ENCODE results near the gene VTCN1.
A peak's percentile ranks its signal among the peaks of the same experiment; 100 is the strongest.
"Not testable (repeated sequence)": the region's sequence is repeated elsewhere in the genome, so short reads cannot be mapped to it uniquely, and the experiment has no call there.

Gene VTCN1

GRCh38 chr1:117110774-117111173 is 100.0 kb downstream of the VTCN1 start:
- peaks cover 82% of the 10 kb centered on the region for H3K36me3 Mint-ChIP-seq (ENCODE audit: low read depth)
- peak overlapping the region; percentile 50 for H3K27ac Mint-ChIP-seq

GRCh38 chr1:117107364-117107763 is 103.4 kb downstream of the VTCN1 start:
- H3K27me3 Mint-ChIP-seq (ENCODE audit: low read depth, poor library complexity): peaks cover 2% of the 10 kb centered on the region
- H3K36me3 Mint-ChIP-seq (ENCODE audit: low read depth): peaks cover 82% of the 10 kb centered on the region
- no peak overlapping the region for H3K27ac Mint-ChIP-seq
- no peaks in the 10 kb centered on the region for H3K4me1 Mint-ChIP-seq
- no peak overlapping the region for H3K4me3 Mint-ChIP-seq
- DNase-seq: no peak
- H3K9me3 Mint-ChIP-seq: no peaks in the 10 kb centered on the region
- no peak for TF ChIP-seq CTCF (IDR thresholded peaks at IDR 0.05)

More at GRCh38 chr1:117110774-117111173, 100.0 kb downstream of the VTCN1 start:
- no peak for DNase-seq
- H3K9me3 Mint-ChIP-seq: no peaks in the 10 kb centered on the region
- no peak for TF ChIP-seq CTCF (IDR thresholded peaks at IDR 0.05)
- peaks cover 2% of the 10 kb centered on the region for H3K27me3 Mint-ChIP-seq (ENCODE audit: low read depth, poor library complexity)
- no peaks in the 10 kb centered on the region for H3K4me1 Mint-ChIP-seq
- no peak overlapping the region for H3K4me3 Mint-ChIP-seq

- Mint-ChIP-seq H3K4me1 (no peaks in the 10 kb centered on the region), H3K27ac (peak overlapping the region; percentile 85), H3K27me3 (ENCODE audit: low read depth, poor library complexity) (peaks cover 2% of the 10 kb centered on the region), H3K9me3 (no peaks in the 10 kb centered on the region), H3K4me3 (no peak overlapping the region), H3K36me3 (ENCODE audit: low read depth) (peaks cover 83% of the 10 kb centered on the region)
- no peak for TF ChIP-seq CTCF (IDR thresholded peaks at IDR 0.05)
- DNase-seq: no peak
Observed at GRCh38 chr1:117106478-117106877, 104.2 kb downstream of the VTCN1 start.

GRCh38 chr1:117105722-117106121 is 105.0 kb downstream of the VTCN1 start:
- no peak overlapping the region for H3K4me3 Mint-ChIP-seq
- H3K4me1 Mint-ChIP-seq: no peaks in the 10 kb centered on the region
- H3K27ac Mint-ChIP-seq: peak overlapping the region; percentile 85
- TF ChIP-seq CTCF (IDR thresholded peaks at IDR 0.05): no peak
- DNase-seq: no peak
- no peaks in the 10 kb centered on the region for H3K9me3 Mint-ChIP-seq
- peaks cover 83% of the 10 kb centered on the region for H3K36me3 Mint-ChIP-seq (ENCODE audit: low read depth)
- peaks cover 2% of the 10 kb centered on the region for H3K27me3 Mint-ChIP-seq (ENCODE audit: low read depth, poor library complexity)

- Mint-ChIP-seq H3K4me3 (no peak overlapping the region), H3K9me3 (no peaks in the 10 kb centered on the region), H3K27me3 (ENCODE audit: low read depth, poor library complexity) (peaks cover 2% of the 10 kb centered on the region), H3K4me1 (no peaks in the 10 kb centered on the region), H3K36me3 (ENCODE audit: low read depth) (peaks cover 87% of the 10 kb centered on the region), H3K27ac (no peak overlapping the region)
- no peak for TF ChIP-seq CTCF (IDR thresholded peaks at IDR 0.05)
- DNase-seq: no peak
Observed at GRCh38 chr1:117104986-117105385, 105.7 kb downstream of the VTCN1 start.

- not testable (repeated sequence) for H3K9me3 Mint-ChIP-seq; H3K4me3 Mint-ChIP-seq; H3K27ac Mint-ChIP-seq; H3K27me3 Mint-ChIP-seq (ENCODE audit: low read depth, poor library complexity); DNase-seq; H3K4me1 Mint-ChIP-seq
- peaks cover 81% of the 10 kb centered on the region for H3K36me3 Mint-ChIP-seq (ENCODE audit: low read depth)
Observed at GRCh38 chr1:117101858-117102257, 108.9 kb downstream of the VTCN1 start.
